GM19395 (cell line): ENCODE data around the gene DNAJC5.
A peak's percentile ranks its signal among the peaks of the same experiment; 100 is the strongest.
"Not testable (repeated sequence)": the region's sequence is repeated elsewhere in the genome, so short reads cannot be mapped to it uniquely, and the experiment has no call there.

ENCODE experiments used
- ATAC-seq: cut with Tn5 transposase; IDR thresholded peaks from one replicate; pipeline ENCODE4 v1.9.1; 2021; ENCODE audit warnings: mild to moderate bottlenecking, moderate library complexity; ENCODE audit not compliant: unreplicated experiment

The DNAJC5 gene

DNA sequence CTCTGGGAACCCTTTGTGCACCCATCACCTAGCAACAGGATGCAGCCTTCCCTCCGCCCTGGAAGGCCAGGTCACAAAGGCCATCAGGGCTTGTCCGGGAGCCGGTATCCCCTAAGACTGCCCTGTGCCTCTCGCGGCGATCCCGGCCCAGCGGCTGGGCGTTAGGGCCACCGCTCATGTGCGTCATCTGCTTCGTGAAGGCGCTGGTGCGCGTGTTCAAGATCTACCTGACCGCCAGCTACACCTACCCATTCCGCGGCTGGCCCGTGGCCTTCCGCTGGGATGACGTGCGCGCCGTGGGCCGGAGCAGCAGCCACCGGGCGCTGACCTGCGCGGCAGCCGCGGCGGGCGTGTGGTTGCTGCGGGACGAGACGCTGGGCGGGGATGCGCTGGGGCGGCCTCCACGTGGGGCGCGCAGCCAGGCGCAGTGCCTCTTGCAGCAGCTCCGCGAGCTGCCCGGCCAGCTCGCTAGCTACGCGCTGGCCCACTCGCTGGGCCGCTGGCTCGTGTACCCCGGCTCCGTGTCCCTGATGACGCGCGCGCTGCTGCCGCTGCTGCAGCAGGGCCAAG, 33.5 kb upstream of the DNAJC5 start, which contains the start of gene ABHD16B:
ABHD16B (plus strand) TSS at position 134 of the 570 bp plus-strand sequence; CDS start at position 177, 43 bp downstream.
- no peak for ATAC-seq

DNA sequence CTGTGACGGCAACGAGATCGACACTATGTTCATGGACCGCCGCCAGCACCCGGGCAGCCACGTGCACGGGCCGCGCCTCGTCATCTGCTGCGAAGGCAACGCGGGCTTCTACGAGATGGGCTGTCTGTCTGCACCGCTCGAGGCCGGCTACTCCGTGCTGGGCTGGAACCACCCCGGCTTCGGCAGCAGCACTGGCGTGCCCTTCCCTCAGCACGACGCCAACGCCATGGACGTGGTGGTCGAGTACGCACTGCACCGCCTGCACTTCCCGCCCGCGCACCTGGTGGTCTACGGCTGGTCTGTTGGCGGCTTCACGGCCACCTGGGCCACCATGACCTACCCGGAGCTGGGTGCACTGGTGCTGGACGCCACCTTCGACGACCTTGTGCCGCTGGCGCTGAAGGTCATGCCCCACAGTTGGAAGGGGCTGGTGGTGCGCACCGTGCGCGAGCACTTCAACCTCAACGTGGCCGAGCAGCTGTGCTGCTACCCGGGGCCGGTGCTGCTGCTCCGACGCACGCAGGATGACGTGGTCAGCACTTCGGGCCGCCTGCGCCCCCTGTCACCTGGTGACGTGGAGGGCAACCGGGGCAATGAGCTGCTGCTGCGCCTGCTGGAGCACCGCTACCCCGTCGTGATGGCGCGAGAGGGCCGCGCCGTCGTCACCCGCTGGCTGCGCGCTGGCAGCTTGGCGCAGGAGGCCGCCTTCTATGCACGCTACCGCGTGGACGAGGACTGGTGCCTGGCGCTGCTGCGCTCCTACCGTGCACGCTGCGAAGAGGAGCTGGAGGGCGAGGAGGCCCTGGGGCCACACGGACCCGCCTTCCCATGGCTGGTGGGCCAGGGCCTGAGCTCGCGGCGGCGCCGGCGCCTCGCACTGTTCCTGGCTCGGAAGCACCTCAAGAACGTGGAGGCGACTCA, 32.7 kb upstream of the DNAJC5 start:
- ATAC-seq = no peak

DNA sequence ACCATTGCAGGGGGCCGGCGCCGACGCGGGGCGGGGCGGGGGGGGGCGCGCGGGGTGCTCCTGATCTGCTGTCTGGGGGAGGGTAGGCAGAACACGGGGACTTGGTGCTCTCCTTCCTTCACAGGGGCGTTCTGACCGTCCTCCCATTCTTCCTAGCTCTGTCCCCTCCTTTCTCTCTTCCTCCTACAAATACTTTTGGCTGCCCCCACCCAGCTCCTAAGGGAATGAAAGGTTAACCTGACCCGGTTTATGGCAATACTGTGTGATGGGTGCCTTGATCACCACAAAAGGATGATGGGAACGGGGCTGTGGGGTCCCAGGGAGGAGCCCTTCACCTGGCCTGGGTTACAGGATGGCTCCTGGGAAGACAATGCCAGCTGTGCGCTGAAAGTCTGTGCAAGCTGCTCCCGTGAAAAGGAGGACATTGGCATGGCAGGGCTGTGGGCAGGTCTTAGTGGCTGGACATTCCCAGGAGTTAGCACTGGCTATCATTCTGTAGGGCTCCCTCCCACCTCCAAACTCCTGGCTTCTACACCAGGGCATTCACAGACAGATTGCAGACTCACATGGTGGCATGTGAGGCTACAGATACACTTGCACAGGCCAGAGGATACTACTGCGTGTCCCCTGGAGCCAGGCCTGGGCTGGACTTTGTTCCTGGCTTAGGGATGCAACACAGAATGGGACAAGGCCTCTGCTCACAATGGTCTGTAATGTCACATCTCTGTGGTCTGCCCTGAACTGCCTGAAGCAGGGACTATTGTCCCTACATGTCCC, 31.7 kb upstream of the DNAJC5 start:
- ATAC-seq = no peak

DNA sequence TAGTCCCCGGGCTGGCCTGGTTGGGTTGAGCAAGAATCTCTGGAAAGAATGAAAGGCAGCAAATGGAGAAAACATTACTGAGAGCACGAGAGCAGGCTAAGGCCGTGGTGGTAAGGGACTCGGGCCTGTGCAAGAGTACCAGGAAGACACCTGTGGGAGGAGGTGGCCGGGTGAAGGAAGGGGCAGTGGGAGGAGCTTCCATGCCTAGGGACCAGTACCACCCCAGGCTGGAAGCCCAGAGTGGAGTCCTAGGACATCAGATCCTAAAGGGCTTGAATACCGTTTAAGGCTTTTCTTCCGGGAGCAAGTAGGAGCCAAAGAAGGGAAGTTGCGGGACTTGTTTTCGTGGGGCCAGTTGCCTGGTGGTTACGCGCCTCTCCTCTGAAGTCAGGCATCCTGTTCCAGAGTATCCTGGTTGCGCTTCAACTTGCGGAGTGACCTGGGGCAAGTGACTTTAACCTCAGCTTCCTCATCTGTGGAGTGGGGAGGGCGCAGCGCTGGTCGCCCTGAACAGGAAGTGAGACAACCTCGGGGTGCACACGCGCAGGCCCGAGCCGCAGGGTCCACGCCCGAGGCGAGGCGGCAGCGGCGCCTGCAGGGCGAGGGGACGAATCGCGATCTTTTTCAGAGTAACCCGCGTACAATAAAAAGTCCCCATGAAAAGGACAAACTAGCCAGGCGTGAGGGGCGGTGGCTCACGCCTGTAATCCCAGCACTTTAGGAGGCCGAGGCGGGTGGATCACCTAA, 31.0 kb upstream of the DNAJC5 start:
- peak; percentile 71 for ATAC-seq

DNA sequence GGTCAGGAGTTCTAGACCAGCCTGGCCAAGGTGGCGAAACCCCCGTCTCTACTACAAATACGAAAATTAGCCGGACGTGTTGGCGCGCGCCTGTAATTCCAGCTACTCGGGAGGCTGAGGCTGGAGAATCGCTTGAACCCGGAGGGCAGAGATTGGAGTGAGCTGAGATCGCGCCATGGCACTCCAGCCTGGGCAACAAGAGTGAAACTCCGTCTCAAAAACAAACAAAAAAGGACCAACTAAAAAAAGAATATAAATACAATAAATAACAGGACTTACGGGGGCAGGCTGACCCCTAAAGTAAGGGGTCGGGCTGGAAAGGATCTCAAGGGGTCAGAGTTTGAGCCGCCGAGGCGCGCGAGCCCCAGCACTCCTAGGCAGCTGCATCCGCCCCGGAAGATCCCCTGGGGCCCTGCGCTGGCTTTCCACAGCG, 30.4 kb upstream of the DNAJC5 start:
- no peak for ATAC-seq

DNA sequence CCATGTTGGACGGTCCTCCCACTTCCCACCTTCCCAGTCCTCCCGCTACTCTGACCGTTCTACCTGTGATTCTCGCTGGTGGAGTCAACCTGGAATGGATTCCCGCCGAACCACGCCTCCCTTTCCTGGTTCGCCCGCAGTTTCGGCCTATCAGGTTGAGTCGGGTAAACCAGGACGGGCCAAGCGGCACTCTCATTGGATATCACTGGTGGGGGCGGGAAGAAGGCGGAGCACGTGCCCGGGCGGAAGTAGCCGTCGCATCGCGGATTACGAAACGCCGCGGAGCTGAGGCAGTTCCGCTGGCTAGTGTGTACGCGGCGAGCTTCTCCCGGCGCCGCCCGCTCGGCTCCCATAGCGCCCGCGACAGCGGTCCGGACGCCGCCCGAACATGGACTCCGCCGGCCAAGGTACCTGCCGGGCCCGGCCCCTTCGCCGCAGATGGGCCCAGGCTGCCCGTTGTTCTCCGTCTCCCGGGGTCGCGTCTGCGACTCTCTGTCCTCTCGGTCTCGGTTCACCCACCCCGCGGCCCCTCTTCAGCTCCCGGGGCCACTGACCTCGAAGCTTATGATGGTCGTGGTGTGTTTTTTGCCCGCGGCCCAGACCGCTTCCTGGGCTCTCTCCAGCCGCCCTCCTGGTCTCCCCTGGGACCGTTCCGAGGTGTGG, 29.8 kb upstream of the DNAJC5 start, which contains the start of gene TPD52L2:
TPD52L2 (plus strand) TSS at position 293 of the 663 bp plus-strand sequence; CDS start at position 389, 96 bp downstream.
- ATAC-seq = peak; percentile 72

DNA sequence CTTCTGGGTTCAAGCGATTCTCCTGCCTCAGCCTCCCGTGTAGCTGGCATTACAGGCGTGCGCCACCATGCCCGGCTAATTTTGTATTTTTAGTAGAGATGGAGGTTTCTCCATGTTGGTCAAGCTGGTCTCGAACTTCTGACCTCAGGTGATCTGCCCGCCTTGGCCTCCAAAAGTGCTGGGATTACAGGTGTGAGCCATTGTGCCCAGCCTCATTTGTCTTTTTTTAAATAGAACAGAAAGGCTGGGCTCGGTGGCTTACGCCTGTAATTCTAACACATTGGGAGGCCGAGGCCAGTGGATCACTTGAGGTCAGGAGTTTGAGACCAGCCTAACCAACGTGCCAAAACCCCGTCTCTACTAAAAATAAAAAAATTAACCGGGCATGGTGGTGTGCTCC, 27.9 kb upstream of the DNAJC5 start:
- not testable (repeated sequence) for ATAC-seq

DNA sequence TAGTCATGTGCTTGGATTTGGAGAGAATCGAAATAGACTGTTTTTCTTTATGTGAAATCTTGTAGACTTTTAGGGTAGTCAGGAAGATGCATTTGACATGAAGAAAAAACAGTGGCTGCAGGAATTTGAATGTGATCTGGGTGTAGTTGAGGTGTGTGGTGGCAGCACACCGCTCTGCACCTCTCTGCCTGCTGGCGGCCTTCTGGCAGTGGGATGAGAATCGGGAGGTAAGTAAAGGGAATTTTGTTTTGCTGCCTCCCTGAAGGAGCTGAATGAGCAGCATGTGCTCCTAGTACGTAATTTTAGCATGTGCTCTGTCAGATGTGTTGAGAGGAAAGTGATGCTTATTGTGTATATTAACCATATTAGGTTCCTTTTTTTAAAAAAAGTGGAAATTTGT, 26.7 kb upstream of the DNAJC5 start:
- no peak for ATAC-seq

DNA sequence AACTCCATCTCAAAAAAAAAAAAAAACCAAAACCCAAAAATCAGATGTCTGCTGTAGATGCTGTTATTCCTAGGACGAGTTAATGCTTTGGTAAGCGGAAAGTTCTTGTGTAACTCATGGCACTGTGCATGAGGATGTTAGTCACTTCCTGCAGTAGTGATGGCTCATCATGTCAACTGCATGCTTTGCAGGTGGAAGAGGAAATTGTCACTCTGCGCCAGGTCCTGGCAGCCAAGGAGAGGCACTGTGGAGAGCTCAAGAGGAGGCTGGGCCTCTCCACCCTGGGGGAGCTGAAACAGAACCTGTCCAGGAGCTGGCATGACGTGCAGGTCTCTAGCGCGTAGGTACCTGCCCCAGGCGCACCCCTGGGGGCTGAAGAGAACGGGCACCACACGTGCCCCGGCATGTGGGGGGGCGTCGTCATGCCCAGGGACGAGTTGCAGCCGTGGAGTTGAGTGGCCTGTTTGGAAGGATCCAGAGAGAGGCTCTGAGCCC, 21.4 kb upstream of the DNAJC5 start:
- no peak for ATAC-seq

DNA sequence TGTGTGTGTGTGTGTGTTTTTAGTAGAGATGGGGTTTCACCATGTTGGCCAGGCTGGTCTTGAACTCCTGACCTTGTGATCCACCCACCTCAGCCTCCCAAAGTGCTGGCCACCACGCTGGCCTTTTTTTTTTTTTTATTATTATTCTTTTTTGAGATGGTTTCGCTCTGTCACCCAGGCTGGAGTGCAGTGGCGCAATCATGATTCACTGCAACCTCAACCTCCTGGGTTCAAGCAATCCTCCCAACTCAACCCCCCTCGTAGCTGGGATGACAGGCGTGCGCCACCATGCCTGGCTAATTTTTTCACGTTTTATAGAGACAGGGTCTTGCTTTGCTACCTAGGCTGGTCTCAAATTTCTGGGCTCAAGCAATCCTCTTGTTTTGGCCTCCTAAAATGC, 20.7 kb upstream of the DNAJC5 start:
- not testable (repeated sequence) for ATAC-seq

DNA sequence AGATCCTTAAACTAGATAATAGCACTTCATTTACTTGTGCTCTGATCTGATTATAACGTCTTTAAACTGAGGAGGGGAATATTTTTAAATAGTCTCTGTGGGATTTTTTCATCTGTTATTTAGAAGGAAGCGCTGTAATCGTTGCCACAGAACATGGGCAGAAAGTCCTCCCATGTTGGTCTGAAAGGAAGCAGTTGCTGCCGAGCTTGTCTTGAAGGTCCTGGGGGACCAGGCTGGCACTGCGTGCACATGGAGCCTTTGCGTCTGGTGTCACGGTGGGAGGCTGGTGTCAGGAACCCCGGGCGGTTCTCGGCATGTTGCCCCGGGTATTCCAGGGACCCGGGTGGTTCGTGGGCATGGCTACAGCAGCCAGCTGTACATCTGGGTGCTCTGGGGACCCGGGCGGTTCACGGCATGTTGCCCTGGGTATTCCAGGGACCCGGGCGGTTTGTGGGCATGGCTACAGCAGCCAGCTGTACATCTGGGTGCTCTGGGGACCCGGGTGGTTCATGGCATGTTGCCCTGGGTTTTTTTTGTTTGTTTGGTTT, 18.4 kb upstream of the DNAJC5 start:
- ATAC-seq = no peak

DNA sequence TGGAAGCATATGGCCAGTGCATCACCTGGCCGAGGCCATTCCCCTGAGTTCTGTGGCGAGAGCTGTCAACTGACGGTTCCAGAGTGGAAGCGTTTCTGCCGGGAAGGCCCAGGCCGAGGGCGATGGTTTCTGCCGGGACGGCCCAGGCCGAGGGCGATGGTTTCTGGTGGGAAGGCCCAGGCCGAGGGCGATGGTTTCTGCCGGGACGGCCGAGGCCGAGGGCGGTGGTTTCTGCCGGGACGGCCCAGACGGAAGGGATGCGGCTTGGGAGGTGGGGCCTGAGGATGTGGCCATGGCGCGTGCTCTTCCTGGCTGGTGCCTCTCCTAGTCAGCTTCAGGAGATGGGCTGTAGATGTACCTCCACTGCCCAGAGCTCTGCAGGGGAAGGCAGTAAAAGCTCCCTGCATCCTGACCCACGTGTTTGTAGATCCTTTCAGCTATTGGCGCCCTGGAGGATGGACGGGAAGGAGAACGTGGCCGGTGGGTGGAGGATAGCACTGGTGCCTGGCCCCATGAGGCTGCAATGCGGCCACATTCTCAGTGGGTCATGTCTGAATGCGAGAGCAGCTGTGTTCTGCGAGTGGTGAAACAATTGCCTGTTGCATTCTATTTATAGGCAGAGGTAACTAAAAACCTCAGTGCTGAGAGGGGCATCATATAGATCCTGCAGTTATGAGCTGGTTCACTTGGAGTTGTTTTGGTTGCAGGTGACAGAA, 17.0 kb upstream of the DNAJC5 start:
- no peak for ATAC-seq

DNA sequence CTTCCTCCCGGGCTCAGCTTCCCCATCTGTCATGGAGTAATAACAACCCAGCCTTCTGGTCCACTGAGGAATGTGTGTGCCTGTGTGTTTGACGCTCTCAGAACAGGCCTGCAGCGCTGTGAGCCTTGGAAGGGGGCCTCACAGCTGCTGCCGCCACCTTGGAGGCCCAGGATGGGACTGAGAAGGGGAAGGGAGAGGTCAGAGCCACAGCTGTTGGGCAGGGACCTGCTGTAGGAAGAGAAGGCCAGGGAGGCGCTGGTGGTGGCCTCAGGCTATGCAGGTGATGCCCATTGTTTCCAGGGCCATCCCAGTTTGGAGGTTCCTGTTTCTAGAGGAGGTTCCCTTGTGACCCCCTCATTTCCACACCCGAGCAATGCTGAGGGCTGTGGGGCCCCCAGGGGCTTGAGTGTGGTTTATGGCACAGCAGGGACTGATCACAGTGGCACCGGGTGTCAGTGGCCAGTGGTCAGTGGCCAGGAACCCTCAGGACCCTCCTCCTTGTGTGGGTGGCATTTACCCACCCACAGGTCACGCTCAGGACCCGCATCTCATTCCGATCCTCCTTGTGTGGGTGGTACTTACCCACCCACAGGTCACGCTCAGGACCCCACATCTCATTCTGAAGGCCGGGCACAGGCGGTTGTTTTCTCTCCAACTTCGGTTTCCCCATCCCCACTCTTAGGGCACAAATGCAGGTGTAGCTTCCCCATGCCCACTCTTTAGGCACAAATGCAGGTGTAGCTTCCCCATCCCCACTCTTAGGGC, 15.8 kb upstream of the DNAJC5 start:
- no peak for ATAC-seq

DNA sequence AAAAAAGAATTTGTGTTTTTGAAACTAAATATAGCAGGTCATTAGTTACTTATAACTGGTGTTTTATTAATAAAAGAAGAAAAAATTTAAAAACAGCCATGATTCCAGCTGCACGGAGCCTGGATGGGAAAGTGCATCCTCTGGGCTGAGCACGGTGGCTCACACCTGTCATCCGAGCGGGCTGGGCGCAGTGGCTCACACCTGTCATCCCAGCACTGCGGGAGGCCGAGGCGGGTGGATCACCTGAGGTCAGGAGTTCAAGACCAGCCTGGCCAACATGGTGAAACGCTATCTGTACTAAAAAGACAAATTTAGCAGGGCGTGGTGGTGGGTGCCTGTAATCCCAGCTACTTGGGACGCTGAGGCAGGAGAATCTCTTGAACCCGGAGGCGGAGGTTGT, 14.0 kb upstream of the DNAJC5 start:
- ATAC-seq = not testable (repeated sequence)

DNA sequence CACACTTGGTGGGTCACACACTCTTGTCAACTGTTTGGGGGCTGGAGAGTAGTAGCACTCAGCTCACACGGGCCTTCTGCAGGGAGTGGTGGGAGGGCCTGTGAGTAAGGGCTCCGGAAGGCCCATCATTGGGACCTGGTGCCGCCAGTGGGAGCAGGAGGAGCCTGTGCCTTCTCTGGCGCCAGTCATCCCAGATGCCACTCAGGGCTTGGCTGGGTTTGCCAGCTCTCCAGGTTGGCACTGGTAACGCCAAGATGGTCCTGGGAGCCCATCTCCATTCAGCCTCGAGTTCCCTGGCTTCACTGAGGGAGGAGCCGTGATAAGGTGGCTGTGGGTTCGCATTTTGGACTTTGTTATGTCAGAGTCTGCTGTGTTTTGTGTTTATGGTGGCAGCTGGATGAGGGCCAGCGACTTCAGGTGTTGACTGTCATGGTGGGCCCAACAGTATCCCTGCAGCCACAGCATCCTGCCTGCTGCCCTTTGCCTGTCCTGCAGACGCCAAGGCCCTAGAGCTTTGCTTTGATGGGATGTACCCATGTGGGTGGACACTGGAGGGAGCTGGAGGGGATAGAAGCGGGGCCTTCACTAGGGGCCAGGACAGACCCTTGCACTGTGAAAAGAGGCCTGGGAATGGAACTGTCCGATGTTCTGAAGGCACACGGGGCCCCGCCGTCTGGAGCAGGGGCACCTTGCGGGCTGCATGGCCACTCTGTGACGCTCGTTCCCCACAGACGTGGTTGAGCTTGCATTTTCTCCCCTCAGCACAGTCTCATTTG, 13.3 kb upstream of the DNAJC5 start:
- no peak for ATAC-seq

DNA sequence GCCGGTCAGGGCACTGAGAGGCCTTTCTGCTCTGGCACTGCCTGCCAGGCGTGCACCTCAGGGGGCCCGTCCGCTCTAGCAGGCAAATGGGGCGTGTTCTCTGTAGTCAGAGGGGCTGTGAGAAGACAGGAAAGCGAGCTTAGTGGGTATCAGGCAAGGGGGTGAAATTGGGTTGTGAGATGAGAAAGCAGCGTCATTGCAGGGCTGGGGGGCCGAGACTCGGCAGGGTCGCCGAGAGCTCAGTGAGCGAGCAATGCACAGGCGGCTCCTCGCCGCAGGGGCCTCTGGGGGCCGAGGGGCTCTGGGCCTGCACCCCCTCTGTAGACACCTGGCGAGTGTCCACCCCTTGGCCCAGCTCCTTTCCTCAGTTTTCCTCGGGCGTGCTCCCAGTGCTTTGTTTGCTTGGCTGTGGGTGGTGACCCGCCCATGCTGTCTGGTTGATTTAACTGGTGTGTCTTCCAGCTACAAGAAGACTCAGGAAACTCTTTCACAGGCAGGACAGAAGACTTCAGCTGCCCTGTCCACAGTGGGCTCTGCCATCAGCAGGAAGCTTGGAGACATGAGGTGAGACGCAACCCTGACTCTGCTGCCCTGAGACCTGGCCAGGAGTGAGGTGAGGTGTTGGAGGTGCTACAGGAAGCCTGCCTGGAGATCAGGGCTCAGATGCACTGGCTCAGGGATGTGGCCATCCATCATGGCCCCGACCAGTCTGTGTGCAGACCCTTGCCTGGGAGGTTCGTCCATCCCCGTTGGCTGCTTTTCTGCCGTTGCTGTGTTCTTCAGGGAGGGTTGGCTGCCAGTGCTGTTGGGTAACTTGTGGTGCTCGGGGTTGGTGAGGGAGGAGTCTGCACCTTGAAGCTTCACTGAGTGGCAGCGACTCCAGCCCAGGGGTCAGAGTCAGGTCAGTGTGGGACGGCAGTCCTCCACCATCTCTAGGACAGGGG, 12.4 kb upstream of the DNAJC5 start:
- no peak for ATAC-seq
